Right lung (tissue), 5 donors: ENCODE results near the gene TPST2. TPM values are rescaled to one million over a fixed set of nuclear protein-coding genes. Genes with fewer than 3 reads are reported as not detected.
A peak's percentile ranks its signal among the peaks of the same experiment; 100 is the strongest.

Experiments used
- DNase-seq, 2 donors: peaks; one replicate each; pipeline ENCODE4 v3.0.0-alpha.2; 2013
- polyA plus RNA-seq, 5 donors: library from polyadenylated mRNA; unstranded; fragments of 120-200 nt; gene quantifications; one replicate each; pipeline versions ENCODE4 v1.2.1 to v1.2.3, GENCODE V29; 2013; ENCODE audit warnings: inconsistent platforms in 1 of 5, low replicate concordance in 1 of 5; ENCODE audit not compliant: insufficient read length in 5 of 5, insufficient read depth in 1 of 5

The TPST2 gene
- polyA plus RNA-seq, 5 donors: 20.4 to 30.4 (median 30.0) TPM

- DNase-seq: no peak
These were observed 8.2 kb downstream of the TPST2 start for GRCh38 chr22:26581633-26582168.

GRCh38 chr22:26581026-26581425, 8.9 kb downstream of the TPST2 start:
- no peak for DNase-seq

GRCh38 chr22:26580240-26580962, 9.5 kb downstream of the TPST2 start:
- DNase-seq: no peak

GRCh38 chr22:26579331-26579886, 10.5 kb downstream of the TPST2 start:
- DNase-seq: no peak

- no peak for DNase-seq
These were observed 12.9 kb downstream of the TPST2 start for GRCh38 chr22:26577081-26577480.

- no peak for DNase-seq
These were observed 13.8 kb downstream of the TPST2 start for GRCh38 chr22:26576026-26576680.

GRCh38 chr22:26574001-26574723, 15.8 kb downstream of the TPST2 start:
- DNase-seq: no peak

- peak in 1 of 2 donors; percentile 51 for DNase-seq
These were observed 16.8 kb downstream of the TPST2 start for GRCh38 chr22:26573026-26573662.

- DNase-seq: no peak
These were observed 18.9 kb downstream of the TPST2 start for GRCh38 chr22:26570864-26571525.

GRCh38 chr22:26570115-26570514, 19.8 kb downstream of the TPST2 start:
- DNase-seq: no peak

- no peak for DNase-seq
These were observed 21.7 kb downstream of the TPST2 start for GRCh38 chr22:26568207-26568706.

- no peak for DNase-seq
These were observed 22.3 kb downstream of the TPST2 start for GRCh38 chr22:26567610-26568009.

GRCh38 chr22:26566994-26567393, 22.9 kb downstream of the TPST2 start:
- no peak for DNase-seq

GRCh38 chr22:26565889-26566288, 24.0 kb downstream of the TPST2 start:
- DNase-seq: no peak

GRCh38 chr22:26565181-26565580, 24.8 kb downstream of the TPST2 start:
- no peak for DNase-seq

- no peak for DNase-seq
These were observed 25.3 kb downstream of the TPST2 start for GRCh38 chr22:26564672-26565071.

- DNase-seq: no peak
These were observed 25.8 kb downstream of the TPST2 start for GRCh38 chr22:26564181-26564580.

- no peak for DNase-seq
These were observed 26.9 kb downstream of the TPST2 start for GRCh38 chr22:26563022-26563421.

GRCh38 chr22:26561756-26562417, 28.0 kb downstream of the TPST2 start:
- no peak for DNase-seq

GRCh38 chr22:26559961-26560575, 29.9 kb downstream of the TPST2 start:
- no peak for DNase-seq
